CD8-positive, alpha-beta memory T cell (primary cell): Measurements from ENCODE around the gene DISC1. TPM values are rescaled to one million over a fixed set of nuclear protein-coding genes. Genes with fewer than 3 reads are reported as not detected.
"Not testable (repeated sequence)": the region's sequence is repeated elsewhere in the genome, so short reads cannot be mapped to it uniquely, and the experiment has no call there.

Experiments
- CTCF ChIA-PET: fragments of 350-600 bp; sonication (Branson Sonifier 250); formaldehyde crosslinking; loops from one replicate; lab custom pipeline; 2021; ENCODE audit warnings: antibody characterized with exemption; lab: Charles Lee
- POLR2A ChIA-PET: fragments of 350-600 bp; sonication (Branson Sonifier 250); formaldehyde crosslinking; loops from one replicate; lab custom pipeline; 2021; ENCODE audit warnings: antibody characterized with exemption; lab: Charles Lee
- DNase-seq, 5 donors: peaks; one replicate each; pipeline versions ENCODE4 v3.0.0 to v3.0.0-alpha.2; 2020 to 2022; ENCODE audit warnings: mixed read lengths in 1 of 5
- H3K27ac ChIP-seq: one replicate; pipeline ENCODE4 v1.7.0; 2013; ENCODE audit warnings: low read depth, mild to moderate bottlenecking, low read length, moderate library complexity
- H3K27me3 ChIP-seq: 2 replicates; pipeline ENCODE4 v1.7.0; 2013; ENCODE audit warnings: low read length, mild to moderate bottlenecking; ENCODE audit not compliant: insufficient read depth, poor library complexity, severe bottlenecking
- H3K36me3 ChIP-seq: 2 replicates; pipeline ENCODE4 v1.7.0; 2013; ENCODE audit warnings: mild to moderate bottlenecking, low read length, moderate library complexity; ENCODE audit not compliant: insufficient read depth
- H3K4me1 ChIP-seq: 2 replicates; pipeline ENCODE4 v1.7.0; 2013; ENCODE audit warnings: mild to moderate bottlenecking, low read length, moderate library complexity; ENCODE audit not compliant: insufficient read depth
- H3K4me3 ChIP-seq: 2 replicates; pipeline ENCODE4 v1.7.0; 2013; ENCODE audit warnings: mild to moderate bottlenecking, low read length
- H3K9me3 ChIP-seq: 2 replicates; pipeline ENCODE4 v1.7.0; 2013; ENCODE audit warnings: mild to moderate bottlenecking, low read length
- H3K27ac Mint-ChIP-seq, 8 donors: one replicate each; pipeline ENCODE4 v1.8.0; 2020 to 2021; ENCODE audit warnings: mixed read lengths in 8 of 8, mild to moderate bottlenecking in 6 of 8, inconsistent platforms in 3 of 8, moderate library complexity in 3 of 8
- H3K27me3 Mint-ChIP-seq, 2 donors: one replicate each; pipeline ENCODE4 v1.8.0; 2020 to 2021; ENCODE audit warnings: mixed read lengths in 2 of 2, mild to moderate bottlenecking in 1 of 2, moderate library complexity in 1 of 2
- H3K36me3 Mint-ChIP-seq, 3 donors: one replicate each; pipeline ENCODE4 v1.8.0; 2020 to 2021; ENCODE audit warnings: mixed read lengths in 3 of 3, inconsistent platforms in 1 of 3, mild to moderate bottlenecking in 1 of 3
- H3K4me1 Mint-ChIP-seq, 3 donors: one replicate each; pipeline ENCODE4 v1.8.0; 2020 to 2021; ENCODE audit warnings: mixed read lengths in 3 of 3, inconsistent platforms in 1 of 3, mild to moderate bottlenecking in 1 of 3
- H3K4me3 Mint-ChIP-seq, 7 donors: one replicate each; pipeline ENCODE4 v1.8.0; 2020 to 2021; ENCODE audit warnings: mixed read lengths in 7 of 7, mild to moderate bottlenecking in 6 of 7, moderate library complexity in 4 of 7, inconsistent platforms in 2 of 7
- H3K9me3 Mint-ChIP-seq, 5 donors: one replicate each; pipeline ENCODE4 v1.8.0; 2020 to 2022; ENCODE audit warnings: mixed read lengths in 5 of 5, mild to moderate bottlenecking in 3 of 5, moderate library complexity in 2 of 5, inconsistent platforms in 1 of 5
- polyA plus RNA-seq: library from polyadenylated mRNA; unstranded; fragments of 300-500 nt; fragmentation: Illumina TruSeq; gene quantifications from one replicate; pipeline ENCODE4 v1.2.3, GENCODE V29; 2021
- total RNA-seq, 2 experiments: library from RNA; stranded (reverse); gene quantifications; one replicate each; pipeline ENCODE4 v1.2.3, GENCODE V29; 2021

The DISC1 gene
- total and polyA plus RNA-seq, 3 experiments from 2014 or later: 0.60 to 2.4 (median 1.0) TPM

- Histone ChIP-seq H3K27me3 (no peaks in the 10 kb centered on the region), H3K27ac (no peak overlapping the region), H3K36me3 (no peaks in the 10 kb centered on the region), H3K4me1 (no peaks in the 10 kb centered on the region), H3K9me3 (no peaks in the 10 kb centered on the region), H3K4me3 (no peak overlapping the region)
- CTCF ChIA-PET: no interaction called here
- H3K27me3 Mint-ChIP-seq: no peaks in the 10 kb centered on the region
- H3K4me1 Mint-ChIP-seq: peaks cover 0 to 2% (median 0%) of the 10 kb centered on the region in 3 donors
- no peak overlapping the region for H3K4me3 Mint-ChIP-seq
- no peak for DNase-seq
- H3K27ac Mint-ChIP-seq: peak overlapping the region in 1 of 8 donors; percentile 17
- POLR2A ChIA-PET: no interaction called here
- peaks cover 0 to 11% (median 1%) of the 10 kb centered on the region in 3 donors for H3K36me3 Mint-ChIP-seq
- H3K9me3 Mint-ChIP-seq: no peaks in the 10 kb centered on the region
These were observed 135.4 kb downstream of the DISC1 start for GRCh38 chr1:231761747-231762541.

- H3K9me3 ChIP-seq: no peaks in the 10 kb centered on the region
- H3K27me3 ChIP-seq: no peaks in the 10 kb centered on the region
- Mint-ChIP-seq H3K27me3 (no peaks in the 10 kb centered on the region), H3K27ac (no peak overlapping the region), H3K9me3 (no peaks in the 10 kb centered on the region), H3K4me1 (no peaks in the 10 kb centered on the region), H3K36me3 (peaks cover 0 to 15% (median 9%) of the 10 kb centered on the region in 3 donors), H3K4me3 (no peak overlapping the region)
- H3K27ac ChIP-seq: no peak overlapping the region
- no peaks in the 10 kb centered on the region for H3K4me1 ChIP-seq
- H3K4me3 ChIP-seq: no peak overlapping the region
- no peak for DNase-seq
- POLR2A ChIA-PET: no interaction called here
- no peaks in the 10 kb centered on the region for H3K36me3 ChIP-seq
- CTCF ChIA-PET: no interaction called here
These were observed 136.9 kb downstream of the DISC1 start for GRCh38 chr1:231763456-231763855.

DNA sequence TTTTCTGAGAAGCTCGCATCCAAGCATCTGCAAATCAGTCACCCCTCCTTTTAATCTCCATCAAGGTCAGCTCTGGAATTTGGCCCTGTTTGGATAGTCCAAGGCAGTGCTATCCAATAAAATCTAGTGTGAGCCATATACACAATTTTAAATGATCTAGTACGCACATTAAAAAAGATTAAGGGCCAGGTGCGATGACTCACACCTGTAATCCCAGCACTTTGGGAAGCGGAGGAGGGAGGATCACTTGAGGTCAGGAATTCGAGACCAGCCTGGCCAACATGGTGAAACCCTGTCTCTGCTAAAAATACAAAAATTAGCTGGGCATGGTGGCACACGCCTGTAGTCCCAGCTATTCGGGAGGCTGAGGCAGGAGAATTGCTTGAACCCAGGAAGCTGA is 139.2 kb downstream of the DISC1 start:
- H3K4me3 Mint-ChIP-seq, H3K9me3 ChIP-seq, H3K27me3 Mint-ChIP-seq, H3K27me3 ChIP-seq, H3K36me3 ChIP-seq, H3K27ac ChIP-seq, H3K4me3 ChIP-seq, H3K27ac Mint-ChIP-seq, DNase-seq, H3K4me1 ChIP-seq, POLR2A ChIA-PET, H3K9me3 Mint-ChIP-seq, H3K4me1 Mint-ChIP-seq: not testable (repeated sequence)
- CTCF ChIA-PET: interaction anchor here (4.6 kb wide), 1 partner anchor 9 kb away, joined by 26 read pairs; no protein-coding TSS in a partner anchor
- H3K36me3 Mint-ChIP-seq: peaks cover 3 to 17% (median 16%) of the 10 kb centered on the region in 3 donors

DNA sequence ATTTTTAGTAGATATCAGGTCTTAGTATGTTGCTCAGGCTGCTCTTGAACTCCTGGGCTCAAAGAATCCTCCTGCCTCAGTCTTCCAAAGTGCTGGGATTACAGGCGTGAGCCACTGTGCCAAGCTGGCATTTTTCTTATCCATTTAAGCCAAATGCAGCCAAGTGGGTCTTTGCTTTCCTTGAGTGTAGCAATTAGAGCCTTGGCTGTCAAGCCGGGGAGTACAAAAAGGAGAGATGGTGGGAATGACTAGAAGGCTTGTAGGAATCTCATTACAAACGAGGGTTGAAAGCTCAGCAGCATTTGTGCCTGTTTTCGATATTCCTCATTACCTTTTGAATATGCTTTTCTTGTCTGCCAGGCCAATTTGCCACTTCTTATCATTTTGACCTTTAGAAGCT is 140.9 kb downstream of the DISC1 start:
- Mint-ChIP-seq H3K4me1 (no peaks in the 10 kb centered on the region), H3K4me3 (no peak overlapping the region), H3K9me3 (no peaks in the 10 kb centered on the region), H3K27me3 (peaks cover 0 to 2% of the 10 kb centered on the region in 2 donors), H3K27ac (no peak overlapping the region), H3K36me3 (peaks cover 3 to 28% (median 20%) of the 10 kb centered on the region in 3 donors)
- no peak for DNase-seq
- H3K27ac ChIP-seq: no peak overlapping the region
- no peaks in the 10 kb centered on the region for H3K27me3 ChIP-seq
- H3K4me3 ChIP-seq: no peak overlapping the region
- H3K4me1 ChIP-seq: no peaks in the 10 kb centered on the region
- H3K9me3 ChIP-seq: no peaks in the 10 kb centered on the region
- CTCF ChIA-PET: interaction anchor here (4.6 kb wide), 1 partner anchor 10 kb away, joined by 26 read pairs; no protein-coding TSS in a partner anchor
- POLR2A ChIA-PET: no interaction called here
- H3K36me3 ChIP-seq: no peaks in the 10 kb centered on the region

- peaks cover 0 to 2% of the 10 kb centered on the region in 2 donors for H3K27me3 Mint-ChIP-seq
- H3K4me3 Mint-ChIP-seq: no peak overlapping the region
- H3K4me3 ChIP-seq: no peak overlapping the region
- H3K36me3 ChIP-seq: no peaks in the 10 kb centered on the region
- H3K36me3 Mint-ChIP-seq: peaks cover 7 to 30% (median 20%) of the 10 kb centered on the region in 3 donors
- ChIA-PET CTCF (interaction anchor here (4.6 kb wide), 1 partner anchor 11 kb away, joined by 26 read pairs; no protein-coding TSS in a partner anchor), POLR2A (no interaction called here)
- no peaks in the 10 kb centered on the region for H3K9me3 ChIP-seq
- no peaks in the 10 kb centered on the region for H3K4me1 ChIP-seq
- no peak for DNase-seq
- H3K27ac Mint-ChIP-seq: peak overlapping the region in 1 of 8 donors; percentile 42
- H3K4me1 Mint-ChIP-seq: no peaks in the 10 kb centered on the region
- no peak overlapping the region for H3K27ac ChIP-seq
- H3K27me3 ChIP-seq: no peaks in the 10 kb centered on the region
- H3K9me3 Mint-ChIP-seq: no peaks in the 10 kb centered on the region
These were observed 141.8 kb downstream of the DISC1 start for GRCh38 chr1:231768416-231768815.

- no peaks in the 10 kb centered on the region for H3K4me1 ChIP-seq
- H3K27ac Mint-ChIP-seq: no peak overlapping the region
- no peak for DNase-seq
- ChIA-PET CTCF (no interaction called here), POLR2A (no interaction called here)
- peaks cover 7 to 36% (median 26%) of the 10 kb centered on the region in 3 donors for H3K36me3 Mint-ChIP-seq
- H3K4me1 Mint-ChIP-seq: no peaks in the 10 kb centered on the region
- H3K27me3 Mint-ChIP-seq: peaks cover 0 to 2% of the 10 kb centered on the region in 2 donors
- no peaks in the 10 kb centered on the region for H3K9me3 ChIP-seq
- no peak overlapping the region for H3K4me3 Mint-ChIP-seq
- H3K36me3 ChIP-seq: no peaks in the 10 kb centered on the region
- H3K4me3 ChIP-seq: no peak overlapping the region
- no peak overlapping the region for H3K27ac ChIP-seq
- no peaks in the 10 kb centered on the region for H3K9me3 Mint-ChIP-seq
- H3K27me3 ChIP-seq: no peaks in the 10 kb centered on the region
These were observed 144.1 kb downstream of the DISC1 start for GRCh38 chr1:231770506-231771175.

- H3K27me3 Mint-ChIP-seq: peaks cover 0 to 2% of the 10 kb centered on the region in 2 donors
- POLR2A ChIA-PET: no interaction called here
These were observed 148.2 kb downstream of the DISC1 start for GRCh38 chr1:231774719-231775335.

More at GRCh38 chr1:231774719-231775335, 148.2 kb downstream of the DISC1 start:
- no peaks in the 10 kb centered on the region for H3K4me1 ChIP-seq
- no peak overlapping the region for H3K27ac ChIP-seq
- no peaks in the 10 kb centered on the region for H3K27me3 ChIP-seq
- Mint-ChIP-seq H3K4me1 (no peaks in the 10 kb centered on the region), H3K4me3 (no peak overlapping the region), H3K9me3 (no peaks in the 10 kb centered on the region), H3K36me3 (peaks cover 6 to 22% (median 18%) of the 10 kb centered on the region in 3 donors), H3K27ac (peak overlapping the region in 1 of 8 donors; percentile 8)
- CTCF ChIA-PET: no interaction called here
- DNase-seq: no peak
- no peaks in the 10 kb centered on the region for H3K9me3 ChIP-seq
- no peaks in the 10 kb centered on the region for H3K36me3 ChIP-seq
- H3K4me3 ChIP-seq: no peak overlapping the region
